Tibial nerve (tissue), 4 donors: ENCODE data around the gene LDLRAP1.

Source experiments
- EP300 ChIP-seq, 2 donors: sonication (generic); formaldehyde crosslinking; IDR thresholded peaks; one replicate each; pipeline ENCODE4 v1.6.1; 2017; ENCODE audit warnings: antibody characterized with exemption in 2 of 2, mild to moderate bottlenecking in 1 of 2
- POLR2A ChIP-seq, 2 donors: fragments of 450-650 bp; IDR thresholded peaks; one replicate each; pipeline ENCODE4 v1.6.1; 2017; ENCODE audit warnings: antibody characterized with exemption in 2 of 2, mild to moderate bottlenecking in 2 of 2, moderate library complexity in 2 of 2
- TF ChIP-seq, protein P1 (sequence below), 5 experiments: fragments of 200-600 bp in 3 of 5; fragments of 450-650 bp in 2 of 5; sonication (generic) in 3 of 5; IDR thresholded peaks; one replicate each; pipeline ENCODE4 v1.5.1; 2016 to 2019; ENCODE audit warnings: antibody characterized with exemption in 5 of 5, mild to moderate bottlenecking in 3 of 5, moderate library complexity in 2 of 5

DNA sequence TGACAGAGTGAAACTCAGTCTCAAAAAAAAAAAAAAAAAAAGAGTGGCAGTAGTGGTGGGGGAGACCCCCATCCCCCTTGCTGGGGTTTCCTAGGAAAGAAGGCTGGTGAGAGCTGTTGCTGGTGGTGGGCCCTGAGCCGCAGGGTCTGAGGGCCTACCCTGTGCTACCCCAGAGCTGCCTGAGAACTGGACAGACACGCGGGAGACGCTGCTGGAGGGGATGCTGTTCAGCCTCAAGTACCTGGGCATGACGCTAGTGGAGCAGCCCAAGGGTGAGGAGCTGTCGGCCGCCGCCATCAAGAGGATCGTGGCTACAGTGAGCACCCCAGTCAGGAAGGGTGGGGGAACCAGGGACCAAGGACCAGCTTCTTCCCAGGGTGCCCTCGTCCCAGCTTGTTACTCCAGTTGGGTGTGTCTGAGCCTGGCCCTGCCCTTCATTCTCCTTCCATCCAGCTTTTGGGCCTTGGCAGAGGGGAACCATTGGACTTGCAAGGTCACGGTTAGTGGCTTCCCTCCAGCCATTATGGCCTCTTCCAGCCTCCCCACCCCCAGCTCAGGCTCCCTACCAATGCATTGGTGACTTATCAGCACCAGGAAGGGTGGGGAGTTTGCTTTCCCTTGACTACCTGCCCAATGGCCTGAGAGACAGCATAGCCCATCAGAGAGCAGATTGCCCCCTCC lies 10.5 kb downstream of the LDLRAP1 start:
- TF ChIP-seq POLR2A (IDR thresholded peaks at IDR 0.05), result no peak
- TF ChIP-seq, protein P1, sequence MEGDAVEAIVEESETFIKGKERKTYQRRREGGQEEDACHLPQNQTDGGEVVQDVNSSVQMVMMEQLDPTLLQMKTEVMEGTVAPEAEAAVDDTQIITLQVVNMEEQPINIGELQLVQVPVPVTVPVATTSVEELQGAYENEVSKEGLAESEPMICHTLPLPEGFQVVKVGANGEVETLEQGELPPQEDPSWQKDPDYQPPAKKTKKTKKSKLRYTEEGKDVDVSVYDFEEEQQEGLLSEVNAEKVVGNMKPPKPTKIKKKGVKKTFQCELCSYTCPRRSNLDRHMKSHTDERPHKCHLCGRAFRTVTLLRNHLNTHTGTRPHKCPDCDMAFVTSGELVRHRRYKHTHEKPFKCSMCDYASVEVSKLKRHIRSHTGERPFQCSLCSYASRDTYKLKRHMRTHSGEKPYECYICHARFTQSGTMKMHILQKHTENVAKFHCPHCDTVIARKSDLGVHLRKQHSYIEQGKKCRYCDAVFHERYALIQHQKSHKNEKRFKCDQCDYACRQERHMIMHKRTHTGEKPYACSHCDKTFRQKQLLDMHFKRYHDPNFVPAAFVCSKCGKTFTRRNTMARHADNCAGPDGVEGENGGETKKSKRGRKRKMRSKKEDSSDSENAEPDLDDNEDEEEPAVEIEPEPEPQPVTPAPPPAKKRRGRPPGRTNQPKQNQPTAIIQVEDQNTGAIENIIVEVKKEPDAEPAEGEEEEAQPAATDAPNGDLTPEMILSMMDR (IDR thresholded peaks at IDR 0.05), result no peak
- TF ChIP-seq EP300 (IDR thresholded peaks at IDR 0.05), result no peak
